Adipose tissue (tissue), 3 donors: ENCODE results near the gene IL13RA1. TPM values are rescaled to one million over a fixed set of nuclear protein-coding genes. Genes with fewer than 3 reads are reported as not detected.
"Not testable (repeated sequence)": the region's sequence is repeated elsewhere in the genome, so short reads cannot be mapped to it uniquely, and the experiment has no call there.

Experiments
- H3K27ac ChIP-seq: one replicate; pipeline ENCODE4 v1.5.1; 2013; ENCODE audit warnings: low read depth, low read length
- WGBS, 3 donors: extraction: QIAGEN DNeasy Blood & Tissue Kit; methylation state at CpG; one replicate each; pipeline ENCODE4 v1.1.7; 2013; 5-methylcytosine and 5-hydroxymethylcytosine counted together
- polyA plus RNA-seq, 3 donors: library from polyadenylated mRNA; stranded (reverse); fragments of 200-250 nt; gene quantifications; one replicate each; pipeline ENCODE4 v1.2.3, GENCODE V29; 2013
- donor health status: healthy with polysubstance abuse.
- donor health status: Bipolar disorder and iron deficiency.
- donor health status: healthy.

IL13RA1 gene
- polyA plus RNA-seq, result 10 to 100 TPM; 14.7 to 35.4 (median 25.9) TPM

- WGBS, 3 donors, result 3 to 25% (median 4%) methylated on average over 12 to 53 of the region's 56 CpGs
- peak within 1 kb of the TSS; percentile 90 for H3K27ac ChIP-seq
Observed at GRCh38 chrX:118726887-118727685, at the start of gene IL13RA1. Gene IL13RA1, plus strand, starts transcription at chrX:118727606. Its CDS starts 33 bp downstream, at chrX:118727639.

- no peak overlapping the region for H3K27ac ChIP-seq
- 79 to 100% (median 91%) methylated on average over 1 of the region's 1 CpG for WGBS, 3 donors
Observed at GRCh38 chrX:118679290-118679689, 48.1 kb upstream of the IL13RA1 start.

- WGBS, 3 donors, result 10 to 51% (median 38%) methylated on average over 2 of the region's 2 CpGs
- no peak overlapping the region for H3K27ac ChIP-seq
Observed at GRCh38 chrX:118682258-118683014, 45.0 kb upstream of the IL13RA1 start.

GRCh38 chrX:118685393-118685792, 42.0 kb upstream of the IL13RA1 start:
- H3K27ac ChIP-seq, result no peak overlapping the region
- 69 to 87% (median 73%) methylated on average over 3 of the region's 3 CpGs for WGBS, 3 donors

GRCh38 chrX:118688935-118689334, 38.5 kb upstream of the IL13RA1 start:
- WGBS, 3 donors, result 69 to 93% (median 85%) methylated on average over 3 of the region's 3 CpGs

GRCh38 chrX:118693843-118694242, 33.6 kb upstream of the IL13RA1 start:
- H3K27ac ChIP-seq, result no peak overlapping the region
- WGBS, 3 donors, result 34 to 56% (median 49%) methylated on average over 2 of the region's 2 CpGs

More at GRCh38 chrX:118688935-118689334, 38.5 kb upstream of the IL13RA1 start:
- H3K27ac ChIP-seq, result no peak overlapping the region

DNA sequence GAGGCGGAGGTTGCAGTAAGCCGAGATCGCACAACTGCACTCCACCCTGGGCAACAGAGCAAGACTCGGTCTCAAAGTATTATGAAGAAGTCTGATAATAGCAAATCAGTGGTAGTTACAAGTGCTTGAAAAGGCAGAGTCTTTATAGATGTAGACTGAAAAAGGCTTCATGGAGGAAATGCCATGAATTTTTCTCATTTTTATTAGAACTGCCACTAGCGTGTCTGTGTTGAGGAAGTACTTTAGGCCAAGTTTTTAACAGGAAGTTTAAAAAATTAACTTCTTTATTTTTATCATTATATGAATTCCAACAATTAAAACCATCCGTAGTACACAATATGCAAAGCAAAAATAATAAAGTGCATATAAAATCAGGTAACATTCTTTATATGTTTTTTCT, 32.8 kb upstream of the IL13RA1 start:
- 57 to 72% (median 62%) methylated on average over 6 of the region's 6 CpGs for WGBS, 3 donors
- H3K27ac ChIP-seq, result no peak overlapping the region

DNA sequence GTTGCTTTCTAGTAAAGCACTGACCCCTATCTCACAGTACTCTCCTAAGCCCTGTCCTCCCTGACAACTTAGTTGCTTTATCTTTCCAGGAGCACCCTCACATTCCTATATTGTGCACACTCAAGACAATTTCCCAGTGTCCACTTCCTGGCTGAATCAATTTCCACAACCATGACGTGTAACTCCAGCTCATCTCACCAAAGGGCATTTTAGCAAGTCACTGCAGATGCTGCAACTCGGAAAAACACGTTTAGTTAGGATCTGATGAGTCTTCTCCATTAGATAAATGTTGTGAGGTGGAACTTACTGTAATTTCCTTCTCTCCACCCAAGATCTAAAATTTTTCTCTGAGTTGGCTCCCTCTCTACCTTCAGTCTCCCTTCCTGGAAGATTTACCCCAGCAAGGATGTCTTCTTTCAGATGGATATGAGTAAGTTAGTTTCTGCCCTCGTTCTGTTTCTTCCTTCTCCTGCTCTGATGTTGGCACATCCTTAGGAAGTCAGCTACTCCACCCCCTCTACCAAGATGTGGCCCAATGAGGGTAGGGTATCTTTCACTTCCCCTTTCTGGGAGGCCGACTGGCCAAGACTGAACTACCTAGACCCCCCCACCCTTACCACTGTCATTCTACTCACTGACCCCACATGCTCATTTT, 28.8 kb upstream of the IL13RA1 start:
- H3K27ac ChIP-seq, result no peak overlapping the region
- 42 to 83% (median 55%) methylated on average over 4 to 5 of the region's 5 CpGs for WGBS, 3 donors

GRCh38 chrX:118702741-118703140, 24.7 kb upstream of the IL13RA1 start:
- WGBS, 3 donors, result 86 to 91% (median 90%) methylated on average over 5 of the region's 5 CpGs
- no peak overlapping the region for H3K27ac ChIP-seq

GRCh38 chrX:118706681-118707080, 20.7 kb upstream of the IL13RA1 start:
- no peak overlapping the region for H3K27ac ChIP-seq
- WGBS, 3 donors, result 71 to 93% (median 75%) methylated on average over 4 of the region's 4 CpGs

DNA sequence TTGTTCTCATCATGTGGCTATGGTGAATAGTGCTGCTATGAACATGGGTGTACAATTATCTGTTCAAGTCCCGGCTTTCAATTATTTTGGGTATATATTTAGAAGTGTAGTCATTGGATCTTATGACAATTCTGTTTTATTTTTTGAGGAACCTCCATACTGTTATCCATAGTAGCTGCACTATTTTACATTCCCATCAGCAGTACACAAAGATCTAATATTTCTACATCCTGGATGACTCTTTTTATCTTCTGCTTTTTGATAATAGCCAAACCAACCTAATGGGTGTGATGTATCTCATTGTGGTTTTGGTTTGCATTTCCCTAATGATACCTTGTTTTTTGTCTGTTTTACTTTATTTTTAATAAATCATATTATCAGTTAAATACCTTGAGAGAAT, 12.9 kb upstream of the IL13RA1 start:
- WGBS, 3 donors, result 90 to 100% (median 95%) methylated on average over 1 of the region's 1 CpG
- no peak overlapping the region for H3K27ac ChIP-seq

- not testable (repeated sequence) for H3K27ac ChIP-seq
- 77 to 97% (median 84%) methylated on average over 11 to 14 of the region's 14 CpGs for WGBS, 3 donors
Observed at GRCh38 chrX:118715917-118716316, 11.5 kb upstream of the IL13RA1 start.

GRCh38 chrX:118716833-118717232, 10.6 kb upstream of the IL13RA1 start:
- H3K27ac ChIP-seq, result not testable (repeated sequence)
- WGBS, 3 donors, result 91 to 97% (median 95%) methylated on average over 13 to 28 of the region's 28 CpGs

GRCh38 chrX:118717678-118718391, 9.6 kb upstream of the IL13RA1 start:
- 62 to 93% (median 76%) methylated on average over 13 of the region's 13 CpGs for WGBS, 3 donors
- no peak overlapping the region for H3K27ac ChIP-seq

DNA sequence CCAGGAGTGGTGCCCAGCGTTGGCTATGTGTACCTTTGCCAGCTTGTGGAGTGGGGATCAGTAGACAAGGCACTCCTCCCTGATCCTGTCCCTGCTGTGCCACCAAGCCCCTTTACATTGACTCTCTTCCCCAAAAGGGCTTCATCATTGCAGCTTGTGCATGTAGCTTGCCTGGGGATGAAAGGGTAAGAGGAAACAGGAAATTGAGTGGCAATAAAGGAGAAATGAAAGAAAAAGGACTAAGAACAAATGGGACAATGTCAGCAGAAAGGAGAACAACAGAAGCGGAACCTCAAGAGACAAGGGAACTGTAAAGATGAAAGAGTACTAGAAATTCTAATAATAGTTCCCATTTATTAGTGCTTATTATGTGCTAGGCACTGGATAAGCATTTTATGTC, 8.7 kb upstream of the IL13RA1 start:
- WGBS, 3 donors, result 50 to 85% (median 63%) methylated on average over 2 of the region's 2 CpGs
- H3K27ac ChIP-seq, result no peak overlapping the region

- no peak overlapping the region for H3K27ac ChIP-seq
- 66 to 93% (median 93%) methylated on average over 3 of the region's 3 CpGs for WGBS, 3 donors
Observed at GRCh38 chrX:118720058-118720707, 7.2 kb upstream of the IL13RA1 start.

DNA sequence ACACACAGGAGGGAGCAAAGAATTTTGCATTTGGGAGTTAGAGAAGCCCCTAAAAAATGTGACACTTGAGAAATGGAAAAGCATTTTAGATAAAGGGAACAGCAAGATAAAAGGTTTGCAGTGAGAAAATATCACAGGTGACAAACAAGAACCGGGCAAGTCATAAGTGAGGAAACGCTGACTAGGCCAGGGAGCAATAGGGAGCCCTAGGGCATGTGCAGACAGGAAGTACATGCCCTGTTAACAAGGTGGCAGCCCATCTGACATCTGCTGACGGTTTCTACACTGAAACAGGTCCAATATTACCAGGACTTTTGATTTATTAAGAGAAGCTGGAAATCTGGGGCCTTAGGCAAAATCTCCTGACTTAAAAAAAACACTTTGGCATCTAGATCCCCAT, 4.0 kb upstream of the IL13RA1 start:
- no peak overlapping the region for H3K27ac ChIP-seq
- WGBS, 3 donors, result 51 to 77% (median 53%) methylated on average over 3 of the region's 3 CpGs

DNA sequence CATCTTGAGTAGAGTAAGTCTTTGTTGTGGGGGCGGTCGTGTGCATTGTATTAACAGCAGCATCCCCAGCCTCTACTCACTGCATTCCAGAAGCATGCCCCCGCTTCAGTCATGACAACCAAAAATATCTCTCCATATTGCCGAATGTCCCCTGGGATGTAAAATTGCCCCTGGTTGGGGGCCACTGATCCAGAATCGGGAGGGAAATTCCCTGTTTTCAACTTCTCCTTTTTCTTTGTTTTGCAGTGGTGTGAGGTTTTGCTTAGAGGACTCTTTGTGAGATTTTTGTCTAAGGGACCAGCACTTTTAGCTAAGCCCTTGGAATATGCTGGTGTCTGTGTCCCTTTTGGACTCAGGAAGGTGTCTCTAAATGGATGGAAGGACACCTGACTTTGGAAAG, 3.0 kb upstream of the IL13RA1 start:
- 65 to 73% (median 70%) methylated on average over 5 of the region's 5 CpGs for WGBS, 3 donors
- H3K27ac ChIP-seq, result no peak overlapping the region
